GM21381 (cell line): ENCODE results near the gene BOK.

ENCODE experiments used
- ATAC-seq: cut with Tn5 transposase; IDR thresholded peaks from one replicate; pipeline ENCODE4 v1.9.1; 2021; ENCODE audit warnings: mild to moderate bottlenecking, moderate library complexity; ENCODE audit not compliant: unreplicated experiment

BOK gene

GRCh38 chr2:241618829-241619228, 60.3 kb downstream of the BOK start:
- ATAC-seq, result no peak

GRCh38 chr2:241619597-241620418, 61.3 kb downstream of the BOK start:
- no peak for ATAC-seq

DNA sequence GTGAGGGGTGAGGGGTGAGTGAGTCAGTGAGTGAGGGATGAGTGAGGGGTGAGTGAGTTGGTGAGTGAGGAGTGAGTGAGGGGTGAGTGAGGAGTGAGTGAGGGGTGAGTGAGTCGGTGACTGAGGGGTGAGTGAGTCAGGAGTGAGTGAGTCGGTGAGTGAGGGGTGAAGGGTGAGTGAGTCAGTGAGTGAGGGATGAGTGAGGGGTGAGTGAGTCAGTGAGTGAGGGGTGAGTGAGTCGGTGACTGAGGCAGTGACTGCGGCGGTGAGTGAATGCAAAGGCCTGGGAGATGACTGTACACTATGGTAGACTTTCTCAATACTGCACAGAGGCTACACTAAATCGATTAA, 61.8 kb downstream of the BOK start:
- ATAC-seq, result no peak
